Measurements from ENCODE around the gene NUP37. TPM values are rescaled to one million over a fixed set of nuclear protein-coding genes. Genes with fewer than 3 reads are reported as not detected.

The NUP37 gene
- total RNA-seq, 2 donors from 2014 or later, result 59.4 to 74.7 TPM

DNA sequence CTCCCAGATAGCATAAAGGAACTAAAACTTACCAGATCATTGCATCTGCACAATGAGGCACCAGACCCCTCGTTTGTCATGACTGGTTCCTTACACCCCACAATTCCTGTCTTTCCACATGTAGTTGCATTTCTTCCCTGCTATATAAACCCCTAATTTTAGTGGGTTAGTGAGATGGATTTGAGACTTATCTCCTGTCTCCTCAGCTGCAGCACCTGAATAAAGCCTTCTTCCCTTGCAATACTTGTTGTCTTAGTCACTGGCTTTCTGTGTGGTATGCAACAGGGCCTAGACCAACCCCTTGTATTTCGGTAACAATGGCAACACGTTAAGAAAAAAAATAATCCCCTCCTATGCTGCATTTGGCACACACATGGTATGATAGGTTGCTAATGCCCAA, 13.0 kb downstream of the NUP37 start:
- Histone ChIP-seq H3K36me3 (ENCODE audit: control insufficient read depth, insufficient read depth, low read length) (peaks cover 99% of the 10 kb centered on the region), H3K4me3 (ENCODE audit: low read length) (peak overlapping the region; percentile 33), H3K9ac (ENCODE audit: extremely low read depth, low read length, poor library complexity, severe bottlenecking) (no peak overlapping the region), H3K9me3 (ENCODE audit: control insufficient read depth, low read length) (peaks cover 49% of the 10 kb centered on the region), H3K27ac (ENCODE audit: low read depth, low read length) (no peak overlapping the region), H3K27me3 (ENCODE audit: control insufficient read depth, insufficient read depth, low read length, poor library complexity, severe bottlenecking) (no peaks in the 10 kb centered on the region), H3K4me1 (ENCODE audit: control insufficient read depth, insufficient read depth, low read length) (no peaks in the 10 kb centered on the region)
- no peak for DNase-seq
- WGBS, 2 experiments (ENCODE audit: insufficient coverage in 1 of 2, insufficient read length in 1 of 2), result 96 to 100% methylated on average over 1 to 3 of the region's 3 CpGs
- peaks cover 90% of the 10 kb centered on the region for H3K36me3 Mint-ChIP-seq (ENCODE audit: low read depth)
- TF ChIP-seq, protein P1, sequence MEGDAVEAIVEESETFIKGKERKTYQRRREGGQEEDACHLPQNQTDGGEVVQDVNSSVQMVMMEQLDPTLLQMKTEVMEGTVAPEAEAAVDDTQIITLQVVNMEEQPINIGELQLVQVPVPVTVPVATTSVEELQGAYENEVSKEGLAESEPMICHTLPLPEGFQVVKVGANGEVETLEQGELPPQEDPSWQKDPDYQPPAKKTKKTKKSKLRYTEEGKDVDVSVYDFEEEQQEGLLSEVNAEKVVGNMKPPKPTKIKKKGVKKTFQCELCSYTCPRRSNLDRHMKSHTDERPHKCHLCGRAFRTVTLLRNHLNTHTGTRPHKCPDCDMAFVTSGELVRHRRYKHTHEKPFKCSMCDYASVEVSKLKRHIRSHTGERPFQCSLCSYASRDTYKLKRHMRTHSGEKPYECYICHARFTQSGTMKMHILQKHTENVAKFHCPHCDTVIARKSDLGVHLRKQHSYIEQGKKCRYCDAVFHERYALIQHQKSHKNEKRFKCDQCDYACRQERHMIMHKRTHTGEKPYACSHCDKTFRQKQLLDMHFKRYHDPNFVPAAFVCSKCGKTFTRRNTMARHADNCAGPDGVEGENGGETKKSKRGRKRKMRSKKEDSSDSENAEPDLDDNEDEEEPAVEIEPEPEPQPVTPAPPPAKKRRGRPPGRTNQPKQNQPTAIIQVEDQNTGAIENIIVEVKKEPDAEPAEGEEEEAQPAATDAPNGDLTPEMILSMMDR (conservative IDR thresholded peaks at IDR 0.05), result no peak
- no peak overlapping the region for H3K27ac Mint-ChIP-seq
- H3K4me1 Mint-ChIP-seq, result no peaks in the 10 kb centered on the region
- no peaks in the 10 kb centered on the region for H3K27me3 Mint-ChIP-seq (ENCODE audit: insufficient read depth)
- peaks cover 32% of the 10 kb centered on the region for H3K9me3 Mint-ChIP-seq
- H3K4me3 Mint-ChIP-seq, result no peak overlapping the region

DNA sequence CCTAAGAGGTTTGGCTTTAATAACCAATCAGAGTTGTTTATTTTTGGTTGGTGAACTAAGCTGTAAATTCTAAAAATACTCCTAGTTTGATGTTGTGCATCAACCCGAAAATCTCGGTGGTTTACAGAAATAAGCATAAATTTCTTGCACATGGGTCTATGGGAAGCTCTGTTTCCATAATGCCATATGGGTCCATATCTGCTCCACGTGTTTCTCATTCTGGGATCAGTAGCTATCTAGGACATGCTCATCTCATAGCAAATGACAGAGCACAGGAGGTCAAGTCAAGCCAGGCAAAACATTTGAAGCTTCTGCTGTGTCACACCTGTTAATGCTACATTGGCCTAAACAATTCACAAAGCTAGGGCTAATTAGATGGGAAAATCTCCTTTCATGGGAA, 23.1 kb downstream of the NUP37 start:
- peaks cover 4% of the 10 kb centered on the region for H3K9me3 ChIP-seq (ENCODE audit: control insufficient read depth, low read length)
- peaks cover 37% of the 10 kb centered on the region for H3K36me3 Mint-ChIP-seq (ENCODE audit: low read depth)
- H3K36me3 ChIP-seq (ENCODE audit: control insufficient read depth, insufficient read depth, low read length), result peaks cover 85% of the 10 kb centered on the region
- H3K4me1 ChIP-seq (ENCODE audit: control insufficient read depth, insufficient read depth, low read length), result no peaks in the 10 kb centered on the region
- peaks cover 7% of the 10 kb centered on the region for H3K4me1 Mint-ChIP-seq
- TF ChIP-seq, protein P1 (conservative IDR thresholded peaks at IDR 0.05), result no peak
- no peak overlapping the region for H3K4me3 ChIP-seq (ENCODE audit: low read length)
- no peak overlapping the region for H3K9ac ChIP-seq (ENCODE audit: extremely low read depth, low read length, poor library complexity, severe bottlenecking)
- H3K27ac Mint-ChIP-seq, result no peak overlapping the region
- H3K9me3 Mint-ChIP-seq, result no peaks in the 10 kb centered on the region
- no peaks in the 10 kb centered on the region for H3K27me3 Mint-ChIP-seq (ENCODE audit: insufficient read depth)
- DNase-seq, result no peak
- WGBS, 2 experiments (ENCODE audit: insufficient coverage in 1 of 2, insufficient read length in 1 of 2), result 92 to 95% methylated on average over 2 to 3 of the region's 3 CpGs
- H3K27me3 ChIP-seq (ENCODE audit: control insufficient read depth, insufficient read depth, low read length, poor library complexity, severe bottlenecking), result no peaks in the 10 kb centered on the region
- no peak overlapping the region for H3K27ac ChIP-seq (ENCODE audit: low read depth, low read length)
- H3K4me3 Mint-ChIP-seq, result no peak overlapping the region

DNA sequence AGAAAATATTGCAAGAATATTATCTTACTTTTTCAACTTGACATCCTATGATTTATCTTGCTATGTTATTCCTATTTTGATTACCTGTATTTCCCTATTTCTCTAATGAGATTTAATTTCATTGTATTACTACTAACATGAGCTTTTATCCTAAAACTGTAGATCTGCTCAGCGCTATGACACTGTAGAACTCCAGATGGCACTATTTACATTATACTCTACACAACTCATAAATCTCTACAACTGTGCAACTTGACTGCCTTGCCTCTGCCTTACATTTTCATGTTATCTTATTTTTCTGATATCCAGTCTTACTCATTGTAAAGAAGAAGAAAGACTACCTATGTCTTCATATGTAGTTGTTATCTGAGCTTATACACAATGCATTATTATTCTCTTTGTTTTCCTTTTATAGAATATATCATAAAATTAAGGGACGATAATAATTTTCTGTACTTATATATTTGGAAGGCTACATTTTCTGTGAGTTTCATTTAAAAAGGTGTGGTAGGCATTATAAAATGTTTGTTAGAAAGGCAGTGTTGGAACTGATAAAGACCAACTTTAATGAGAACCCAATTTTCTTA, 24.1 kb downstream of the NUP37 start:
- no peak overlapping the region for H3K27ac ChIP-seq (ENCODE audit: low read depth, low read length)
- Mint-ChIP-seq H3K27me3 (ENCODE audit: insufficient read depth) (no peaks in the 10 kb centered on the region), H3K9me3 (peaks cover 8% of the 10 kb centered on the region), H3K4me3 (no peak overlapping the region), H3K36me3 (ENCODE audit: low read depth) (peaks cover 44% of the 10 kb centered on the region), H3K4me1 (peaks cover 7% of the 10 kb centered on the region), H3K27ac (no peak overlapping the region)
- H3K4me1 ChIP-seq (ENCODE audit: control insufficient read depth, insufficient read depth, low read length), result no peaks in the 10 kb centered on the region
- no peak overlapping the region for H3K9ac ChIP-seq (ENCODE audit: extremely low read depth, low read length, poor library complexity, severe bottlenecking)
- 89 to 93% methylated on average over 1 to 2 of the region's 2 CpGs for WGBS, 2 experiments (ENCODE audit: insufficient coverage in 1 of 2, insufficient read length in 1 of 2)
- H3K36me3 ChIP-seq (ENCODE audit: control insufficient read depth, insufficient read depth, low read length), result peaks cover 87% of the 10 kb centered on the region
- H3K4me3 ChIP-seq (ENCODE audit: low read length), result no peak overlapping the region
- TF ChIP-seq, protein P1 (conservative IDR thresholded peaks at IDR 0.05), result peak; percentile 63
- DNase-seq, result no peak
- H3K27me3 ChIP-seq (ENCODE audit: control insufficient read depth, insufficient read depth, low read length, poor library complexity, severe bottlenecking), result no peaks in the 10 kb centered on the region
- peaks cover 14% of the 10 kb centered on the region for H3K9me3 ChIP-seq (ENCODE audit: control insufficient read depth, low read length)

All from endodermal cell (in vitro differentiated cells).